Measurements from ENCODE around the gene APOBEC4. TPM values are rescaled to one million over a fixed set of nuclear protein-coding genes. Genes with fewer than 3 reads are reported as not detected.

Gene APOBEC4
- total and polyA plus RNA-seq, 2 of the 4 experiments (the other 2 are of a cell fraction), result not detected

DNA sequence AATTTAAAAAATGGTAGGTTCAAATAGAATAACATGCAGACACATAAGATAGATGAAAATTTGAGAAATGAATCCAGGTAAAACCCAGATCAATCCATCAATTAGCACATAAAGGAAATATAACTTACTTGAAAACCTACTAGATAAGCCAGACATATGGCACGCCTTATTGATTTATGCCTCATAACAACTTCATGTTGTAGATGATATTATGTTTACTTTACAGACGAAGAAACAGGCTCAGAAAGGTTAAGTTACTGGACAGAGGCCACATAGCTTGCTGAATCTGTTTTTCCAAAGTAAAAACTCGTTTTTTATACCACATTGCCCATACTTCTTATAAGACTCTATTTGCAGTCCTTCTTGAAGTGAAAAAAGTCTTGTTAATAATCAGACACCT lies 40.7 kb downstream of the APOBEC4 start:
- Histone ChIP-seq H3K27ac (ENCODE audit: insufficient read depth, low read length) (no peak overlapping the region), H4K91ac (ENCODE audit: insufficient read depth, low read depth, low read length) (no peak overlapping the region), H3K27me3 (ENCODE audit: control insufficient read depth, insufficient read depth, low read length) (no peaks in the 10 kb centered on the region), H3K56ac (ENCODE audit: extremely low read depth, insufficient read depth, low read length) (no peak overlapping the region), H4K20me1 (ENCODE audit: insufficient read depth, low read length) (no peaks in the 10 kb centered on the region), H3K23ac (ENCODE audit: low read depth, low read length) (no peak overlapping the region), H2AK5ac (ENCODE audit: low read depth, low read length) (no peak overlapping the region), H4K8ac (ENCODE audit: low read depth in 2 of 2, low read length in 2 of 2) (no peak overlapping the region), H2BK120ac (ENCODE audit: low read depth, low read length) (no peak overlapping the region), H3K4ac (ENCODE audit: low read depth, low read length) (no peak overlapping the region), H2AFZ (replicated peaks; ENCODE audit: low read length, poor library complexity) (no peak overlapping the region), H3K79me1 (ENCODE audit: low read depth in 1 of 2, low read length in 2 of 2) (peaks cover 0 to 4% of the 10 kb centered on the region in 2 experiments; a peak in 2 of 4 replicates), H3K4me1 (ENCODE audit: control insufficient read depth, insufficient read depth, low read length) (peaks cover 19% of the 10 kb centered on the region), H3K14ac (replicated peaks; ENCODE audit: low read depth, low read length) (no peak overlapping the region), H3K4me3 (ENCODE audit: insufficient read depth, low read depth, low read length) (no peak overlapping the region), H3K9me3 (ENCODE audit: control insufficient read depth, insufficient read depth, low read length) (no peaks in the 10 kb centered on the region), H4K5ac (ENCODE audit: low read depth, low read length) (no peak overlapping the region), H3K4me2 (ENCODE audit: low read depth, low read length) (no peak overlapping the region), H3K36me3 (ENCODE audit: control insufficient read depth, insufficient read depth, low read length) (no peaks in the 10 kb centered on the region), H3K18ac (ENCODE audit: low read depth, low read length) (no peak overlapping the region), H3K9ac (ENCODE audit: low read depth, low read length) (no peak overlapping the region), H2BK5ac (ENCODE audit: low read depth, low read length, poor library complexity, severe bottlenecking) (no peak overlapping the region), H2BK20ac (ENCODE audit: low read depth, low read length) (no peak overlapping the region), H3K9me1 (ENCODE audit: insufficient read depth, low read length) (peaks cover 12% of the 10 kb centered on the region), H2BK15ac (ENCODE audit: low read depth, low read length) (no peak overlapping the region), H2AK9ac (replicated peaks; ENCODE audit: low read depth, low read length, poor library complexity) (no peak overlapping the region)
- DNase-seq (no peak), ATAC-seq (ENCODE audit: low read depth) (no peak)
- in situ Hi-C loops (cut with MboI; ENCODE audit: low sequenced_read_pairs) (no loop called here), intact Hi-C loops (cut with micrococcal nuclease) (no loop called here), dilution Hi-C loops (cut with HindIII; ENCODE audit: low sequenced_read_pairs, unreplicated experiment) (no loop called here)
- POLR2A ChIA-PET (ENCODE audit: unreplicated experiment), result no interaction called here
- CTCF ChIA-PET, result no interaction called here
- WGBS, 2 experiments (ENCODE audit: extremely low coverage in 2 of 2, insufficient read length in 1 of 2), result no CpG with 5 or more reads among the region's 3 CpGs
- BruUV-seq (replicated peaks), result no TSS peak
- no peak for TF ChIP-seq CHD1 (IDR thresholded peaks at IDR 0.05; ENCODE audit: low read depth, low read length)
- no peak for TF ChIP-seq RCOR1 (IDR thresholded peaks at IDR 0.05; ENCODE audit: insufficient replicate concordance, low read length)
- no peak for TF ChIP-seq MAFK (IDR thresholded peaks at IDR 0.05; ENCODE audit: low read depth, low read length)
- no peak for TF ChIP-seq MAZ (IDR thresholded peaks at IDR 0.05; ENCODE audit: borderline replicate concordance, low read depth, low read length)
- TF ChIP-seq MXI1 (IDR thresholded peaks at IDR 0.05; ENCODE audit: borderline replicate concordance, low read depth, low read length), result no peak
- TF ChIP-seq CEBPB (IDR thresholded peaks at IDR 0.05; ENCODE audit: low read depth, low read length), result no peak
- TF ChIP-seq, protein P1, sequence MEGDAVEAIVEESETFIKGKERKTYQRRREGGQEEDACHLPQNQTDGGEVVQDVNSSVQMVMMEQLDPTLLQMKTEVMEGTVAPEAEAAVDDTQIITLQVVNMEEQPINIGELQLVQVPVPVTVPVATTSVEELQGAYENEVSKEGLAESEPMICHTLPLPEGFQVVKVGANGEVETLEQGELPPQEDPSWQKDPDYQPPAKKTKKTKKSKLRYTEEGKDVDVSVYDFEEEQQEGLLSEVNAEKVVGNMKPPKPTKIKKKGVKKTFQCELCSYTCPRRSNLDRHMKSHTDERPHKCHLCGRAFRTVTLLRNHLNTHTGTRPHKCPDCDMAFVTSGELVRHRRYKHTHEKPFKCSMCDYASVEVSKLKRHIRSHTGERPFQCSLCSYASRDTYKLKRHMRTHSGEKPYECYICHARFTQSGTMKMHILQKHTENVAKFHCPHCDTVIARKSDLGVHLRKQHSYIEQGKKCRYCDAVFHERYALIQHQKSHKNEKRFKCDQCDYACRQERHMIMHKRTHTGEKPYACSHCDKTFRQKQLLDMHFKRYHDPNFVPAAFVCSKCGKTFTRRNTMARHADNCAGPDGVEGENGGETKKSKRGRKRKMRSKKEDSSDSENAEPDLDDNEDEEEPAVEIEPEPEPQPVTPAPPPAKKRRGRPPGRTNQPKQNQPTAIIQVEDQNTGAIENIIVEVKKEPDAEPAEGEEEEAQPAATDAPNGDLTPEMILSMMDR (conservative IDR thresholded peaks at IDR 0.05; ENCODE audit: low read depth, low read length), result no peak
- TF ChIP-seq SMC3 (IDR thresholded peaks at IDR 0.05; ENCODE audit: low read depth, low read length), result no peak
- TF ChIP-seq FOS (IDR thresholded peaks at IDR 0.05; ENCODE audit: low read depth, low read length), result no peak
- TF ChIP-seq BHLHE40 (IDR thresholded peaks at IDR 0.05; ENCODE audit: low read depth, low read length), result no peak
- TF ChIP-seq RAD21 (IDR thresholded peaks at IDR 0.05; ENCODE audit: low read length), result no peak
- no peak for TF ChIP-seq RFX5 (IDR thresholded peaks at IDR 0.05; ENCODE audit: low read depth, low read length)
- no peak for TF ChIP-seq NFE2L2 (IDR thresholded peaks at IDR 0.05; ENCODE audit: low read depth, low read length)
- no peak for TF ChIP-seq POLR2A (IDR thresholded peaks at IDR 0.05; ENCODE audit: low read depth, low read length)
